ENCODE measurements around the gene ROPN1B. TPM values are rescaled to one million over a fixed set of nuclear protein-coding genes. Genes with fewer than 3 reads are reported as not detected.
A peak's percentile ranks its signal among the peaks of the same experiment; 100 is the strongest.

Gene ROPN1B
- total RNA-seq, 4 donors from 2014 or later = 8.6 to 27.6 (median 14.4) TPM

GRCh38 chr3:125958511-125959316, 10.3 kb upstream of the ROPN1B start:
- 93% methylated on average over 16 of the region's 46 CpGs for WGBS
- DNase-seq (ENCODE audit: low spot score in 2 of 2) = no peak
- H3K27me3 ChIP-seq = peaks cover 51% of the 10 kb centered on the region

GRCh38 chr3:125959317-125960065, 9.5 kb upstream of the ROPN1B start:
- WGBS = 94% methylated on average over 10 of the region's 39 CpGs
- Histone ChIP-seq H3K4me3 (no peak overlapping the region), H3K27ac (no peak overlapping the region), H3K4me1 (peaks cover 6% of the 10 kb centered on the region), H3K36me3 (no peaks in the 10 kb centered on the region), H3K9me3 (no peaks in the 10 kb centered on the region), H3K27me3 (peaks cover 51% of the 10 kb centered on the region)
- DNase-seq (ENCODE audit: low spot score in 2 of 2) = peak in 1 of 2 donors; percentile 58
- no peak for TF ChIP-seq CTCF (IDR thresholded peaks at IDR 0.05)
- TF ChIP-seq EP300 (IDR thresholded peaks at IDR 0.05) = no peak
- no peak for TF ChIP-seq POLR2AphosphoS5 (IDR thresholded peaks at IDR 0.05)
- TF ChIP-seq POLR2A (IDR thresholded peaks at IDR 0.05) = no peak

More at GRCh38 chr3:125958511-125959316, 10.3 kb upstream of the ROPN1B start:
- Histone ChIP-seq H3K36me3 (no peaks in the 10 kb centered on the region), H3K9me3 (no peaks in the 10 kb centered on the region), H3K27ac (no peak overlapping the region), H3K4me1 (peaks cover 6% of the 10 kb centered on the region), H3K4me3 (peak overlapping the region; percentile 43)
- TF ChIP-seq POLR2A (IDR thresholded peaks at IDR 0.05) (no peak), CTCF (IDR thresholded peaks at IDR 0.05) (no peak), EP300 (IDR thresholded peaks at IDR 0.05) (no peak), POLR2AphosphoS5 (IDR thresholded peaks at IDR 0.05) (no peak)

GRCh38 chr3:125960066-125960424, 8.9 kb upstream of the ROPN1B start:
- 82% methylated on average over 5 of the region's 14 CpGs for WGBS

GRCh38 chr3:125960456-125961288, 8.3 kb upstream of the ROPN1B start:
- Histone ChIP-seq H3K27ac (no peak overlapping the region), H3K9me3 (no peaks in the 10 kb centered on the region), H3K4me1 (peaks cover 6% of the 10 kb centered on the region), H3K27me3 (peaks cover 49% of the 10 kb centered on the region), H3K4me3 (no peak overlapping the region), H3K36me3 (no peaks in the 10 kb centered on the region)
- whole genome bisulfite sequencing = 65% methylated on average over 4 of the region's 11 CpGs
- TF ChIP-seq POLR2A (IDR thresholded peaks at IDR 0.05) (no peak), EP300 (IDR thresholded peaks at IDR 0.05) (no peak), CTCF (IDR thresholded peaks at IDR 0.05) (no peak), POLR2AphosphoS5 (IDR thresholded peaks at IDR 0.05) (no peak)
- DNase-seq (ENCODE audit: low spot score in 2 of 2) = no peak

More at GRCh38 chr3:125960066-125960424, 8.9 kb upstream of the ROPN1B start:
- no peak for DNase-seq (ENCODE audit: low spot score in 2 of 2)
- Histone ChIP-seq H3K4me3 (no peak overlapping the region), H3K9me3 (no peaks in the 10 kb centered on the region), H3K27me3 (peaks cover 55% of the 10 kb centered on the region), H3K27ac (no peak overlapping the region), H3K36me3 (no peaks in the 10 kb centered on the region), H3K4me1 (peaks cover 6% of the 10 kb centered on the region)
- TF ChIP-seq CTCF (IDR thresholded peaks at IDR 0.05) = no peak
- TF ChIP-seq POLR2A (IDR thresholded peaks at IDR 0.05) = no peak
- TF ChIP-seq POLR2AphosphoS5 (IDR thresholded peaks at IDR 0.05) = no peak
- no peak for TF ChIP-seq EP300 (IDR thresholded peaks at IDR 0.05)

Data from suprapubic skin (tissue), 4 donors.